Left kidney (tissue), 2 donors: ENCODE results near the gene UFD1. TPM values are rescaled to one million over a fixed set of nuclear protein-coding genes. Genes with fewer than 3 reads are reported as not detected.
"Not testable (repeated sequence)": the region's sequence is repeated elsewhere in the genome, so short reads cannot be mapped to it uniquely, and the experiment has no call there.

Experiments
- DNase-seq: peaks from one replicate; pipeline ENCODE4 v3.0.0-alpha.2; 2013
- polyA plus RNA-seq: library from polyadenylated mRNA; unstranded; fragments of 120-200 nt; gene quantifications from one replicate; pipeline ENCODE4 v1.2.1, GENCODE V29; 2013; ENCODE audit not compliant: insufficient read length

UFD1 gene
- polyA plus RNA-seq, 1 donor: 67.5 TPM

GRCh38 chr22:19450363-19451175, 28.4 kb downstream of the UFD1 start:
- no peak for DNase-seq

- no peak for DNase-seq
Observed at GRCh38 chr22:19449422-19449767, 29.6 kb downstream of the UFD1 start.

GRCh38 chr22:19448739-19449421, 30.1 kb downstream of the UFD1 start:
- DNase-seq: no peak

GRCh38 chr22:19448076-19448607, 30.9 kb downstream of the UFD1 start:
- DNase-seq: peak; percentile 47

- peak; percentile 90 for DNase-seq
Observed at GRCh38 chr22:19447330-19448075, 31.5 kb downstream of the UFD1 start, which contains the start of gene C22orf39. TSS of gene C22orf39 (minus strand) at chr22:19447711. CDS start at chr22:19447688, 23 bp downstream.

GRCh38 chr22:19446603-19447329, 32.2 kb downstream of the UFD1 start:
- DNase-seq: peak; percentile 11

GRCh38 chr22:19445279-19445982, 33.6 kb downstream of the UFD1 start:
- not testable (repeated sequence) for DNase-seq

- no peak for DNase-seq
Observed at GRCh38 chr22:19443544-19444211, 35.3 kb downstream of the UFD1 start.

GRCh38 chr22:19442166-19442565, 36.8 kb downstream of the UFD1 start:
- DNase-seq: no peak

- no peak for DNase-seq
Observed at GRCh38 chr22:19440411-19441195, 38.4 kb downstream of the UFD1 start.

GRCh38 chr22:19438298-19438697, 40.7 kb downstream of the UFD1 start:
- no peak for DNase-seq

- not testable (repeated sequence) for DNase-seq
Observed at GRCh38 chr22:19436444-19437161, 42.4 kb downstream of the UFD1 start.

GRCh38 chr22:19434829-19435580, 44.0 kb downstream of the UFD1 start:
- no peak for DNase-seq

- DNase-seq: no peak
Observed at GRCh38 chr22:19434401-19434800, 44.6 kb downstream of the UFD1 start.

GRCh38 chr22:19432133-19432851, 46.7 kb downstream of the UFD1 start, which contains the start of gene MRPL40:
TSS of gene MRPL40 (plus strand) at chr22:19432545. CDS start at chr22:19432555, 10 bp downstream.
- peak; percentile 90 for DNase-seq

GRCh38 chr22:19431649-19432132, 47.3 kb downstream of the UFD1 start, which contains the start of gene HIRA:
TSS of gene HIRA (minus strand) at chr22:19431733. CDS start at chr22:19431476, 257 bp downstream.
- DNase-seq: peak; percentile 72
